IPS-NIHi7 (cell line): ENCODE results near the gene KCNK15.
A peak's percentile ranks its signal among the peaks of the same experiment; 100 is the strongest.

Experiments used
- DNase-seq: peaks from one replicate; pipeline ENCODE4 v3.0.0; 2012; ENCODE audit warnings: mixed read lengths; ENCODE audit errors: extremely low spot score

The KCNK15 gene

DNA sequence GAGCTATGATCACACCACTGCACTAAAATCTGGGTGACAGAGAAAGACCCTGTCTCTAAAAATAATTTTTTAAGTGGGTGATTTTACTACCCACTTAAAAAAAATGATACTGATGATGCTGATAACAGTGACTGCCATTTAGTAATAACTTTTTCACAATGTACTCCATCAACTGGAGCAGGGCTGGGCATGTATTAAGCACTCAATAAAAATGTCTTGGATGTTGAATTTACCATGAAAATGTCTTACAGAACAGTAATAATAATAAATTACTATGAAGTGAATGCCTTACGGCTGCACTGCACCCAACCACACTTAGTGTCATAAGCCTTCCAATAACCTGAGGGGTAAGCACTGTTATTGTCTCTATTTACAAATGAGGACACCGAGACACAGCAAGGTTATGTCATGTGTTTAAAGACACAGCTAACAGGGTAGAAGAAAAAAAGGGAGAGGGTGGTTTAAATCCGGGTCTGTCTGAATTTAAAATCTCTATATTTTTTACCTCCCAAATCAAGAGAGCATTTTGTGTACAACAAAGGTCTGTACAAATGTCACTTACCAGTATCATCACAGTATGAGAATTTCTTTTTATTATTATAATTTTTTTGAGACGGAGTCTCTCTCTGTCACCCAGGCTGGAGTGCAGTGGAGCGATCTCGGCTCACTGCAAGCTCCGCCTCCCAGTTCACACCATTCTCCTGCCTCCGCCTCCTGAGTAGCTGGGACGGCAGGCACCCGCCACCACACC, 43.2 kb downstream of the KCNK15 start:
- no peak for DNase-seq

DNA sequence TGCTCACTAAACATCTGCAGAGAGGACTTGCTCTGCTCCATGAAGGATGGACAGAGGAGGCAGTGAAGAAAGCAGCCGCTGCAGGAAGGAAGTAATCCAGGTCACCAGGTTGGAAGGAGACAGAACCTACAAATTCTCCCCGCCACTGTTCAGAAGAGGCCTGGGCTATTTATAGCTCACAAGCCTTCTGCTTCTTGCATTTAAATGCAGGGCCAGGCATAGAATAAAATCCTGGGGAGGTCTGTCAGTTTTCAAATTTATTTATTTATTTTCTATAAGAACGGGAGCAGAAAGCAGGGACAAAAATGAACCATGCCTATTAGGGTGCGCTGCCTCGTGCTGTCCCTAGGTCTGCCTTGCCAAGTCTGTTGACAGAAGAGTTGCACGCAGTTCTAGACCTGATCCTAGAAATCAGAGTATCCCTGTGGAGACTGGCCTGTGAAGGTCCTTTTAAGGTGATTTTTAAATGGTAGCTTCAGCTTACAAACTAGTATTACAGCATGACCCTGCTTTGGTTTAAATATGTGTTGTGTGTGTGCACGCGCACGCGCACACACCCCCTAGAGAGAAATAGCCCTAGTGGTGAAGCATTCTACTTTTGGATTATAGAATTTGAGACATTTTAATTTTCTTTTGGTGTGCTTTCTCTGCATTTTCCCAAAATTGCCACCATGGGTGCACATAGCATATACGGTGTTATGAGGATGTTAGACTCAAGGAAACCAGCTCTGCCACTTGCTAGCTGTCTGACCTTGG, 45.2 kb downstream of the KCNK15 start:
- DNase-seq = no peak

DNA sequence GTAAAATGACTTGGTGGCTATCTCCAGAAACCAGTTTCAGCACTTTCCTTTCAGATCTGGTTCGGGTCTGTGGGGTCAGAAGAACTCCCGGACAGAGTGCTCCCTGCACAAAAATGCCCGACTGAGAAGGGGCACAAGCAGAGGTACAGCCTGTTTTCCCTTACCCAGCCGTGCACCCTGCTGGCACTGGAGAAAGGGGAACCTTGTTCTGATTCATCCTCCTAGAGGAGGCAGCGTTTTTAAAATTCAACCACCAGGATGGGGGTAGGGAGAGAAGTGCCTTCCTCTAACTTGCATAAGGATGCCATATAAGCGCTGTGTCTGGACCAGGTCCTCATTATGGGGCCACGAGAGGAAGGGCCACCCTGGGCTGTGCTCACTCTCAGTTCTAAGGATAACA, 47.1 kb downstream of the KCNK15 start:
- DNase-seq = no peak

DNA sequence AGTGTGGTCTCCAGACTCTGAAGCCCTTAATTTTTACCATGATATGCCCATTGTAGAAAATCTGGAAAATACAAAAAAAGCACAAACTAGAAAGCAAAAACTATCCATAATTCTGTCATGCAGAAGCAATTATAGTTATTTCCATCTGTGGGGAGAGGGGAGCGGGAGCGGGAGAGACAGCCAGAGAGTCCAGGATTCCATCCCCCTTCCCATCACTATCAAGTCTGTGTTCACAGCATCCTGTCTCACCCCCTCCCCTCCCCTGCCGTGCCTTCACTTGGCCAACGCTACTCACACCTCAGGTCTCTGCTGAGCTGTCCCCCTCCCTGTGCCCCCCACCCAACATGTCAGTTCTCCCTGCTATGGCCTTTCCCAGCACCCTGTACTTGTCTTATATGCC, 50.2 kb downstream of the KCNK15 start:
- no peak for DNase-seq

DNA sequence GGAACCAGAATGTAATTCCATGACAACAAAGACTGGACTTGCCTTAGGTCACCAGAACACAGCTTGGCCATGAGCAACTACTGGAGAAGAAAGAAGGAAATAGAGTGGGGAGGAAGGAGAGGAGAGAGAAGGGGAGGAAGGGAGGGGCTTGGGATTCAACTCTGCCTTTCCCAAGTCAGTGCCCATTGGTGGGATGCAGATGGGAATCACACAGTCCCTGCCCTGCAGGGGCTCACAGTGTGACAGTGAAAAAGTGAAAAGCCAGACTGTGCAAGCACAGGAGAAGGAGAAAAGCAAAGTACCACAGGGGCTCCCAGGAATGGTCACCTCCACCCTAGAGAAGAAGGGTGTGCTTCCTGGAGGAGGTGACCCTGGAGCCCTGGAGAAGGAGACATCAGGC, 50.6 kb downstream of the KCNK15 start:
- DNase-seq = no peak

DNA sequence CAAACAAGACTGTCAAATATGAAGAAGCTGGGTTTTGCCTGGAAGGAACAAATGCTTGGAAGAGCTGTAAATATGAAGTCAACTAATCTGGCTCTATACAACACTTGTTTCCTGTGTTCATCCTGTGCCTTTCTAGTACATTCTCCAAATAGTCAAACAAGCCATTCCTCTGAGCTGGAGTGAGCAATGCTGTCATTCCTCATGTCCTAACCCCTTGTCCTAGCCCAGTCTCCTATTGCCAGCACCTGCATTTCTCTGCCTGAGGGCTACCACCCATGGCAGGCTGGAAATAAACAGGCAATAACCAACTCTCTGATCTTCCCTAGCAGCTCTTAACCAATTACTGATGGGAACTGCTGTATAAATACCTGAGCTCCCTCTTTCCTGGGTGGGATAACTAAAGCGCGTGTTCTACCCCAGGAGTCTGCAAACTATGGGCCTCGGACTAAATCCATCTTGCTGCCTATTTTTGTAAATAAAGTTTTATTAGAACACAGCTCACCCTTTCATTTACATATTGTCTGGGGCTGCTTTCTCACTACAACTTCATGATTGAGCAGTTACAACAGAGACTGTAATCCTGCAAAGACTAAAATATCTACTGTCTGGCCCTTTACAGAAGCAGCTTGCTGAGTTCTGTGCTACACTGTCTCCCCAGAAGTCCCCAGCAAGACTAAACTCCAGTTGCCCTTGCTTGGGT, 51.2 kb downstream of the KCNK15 start:
- no peak for DNase-seq

DNA sequence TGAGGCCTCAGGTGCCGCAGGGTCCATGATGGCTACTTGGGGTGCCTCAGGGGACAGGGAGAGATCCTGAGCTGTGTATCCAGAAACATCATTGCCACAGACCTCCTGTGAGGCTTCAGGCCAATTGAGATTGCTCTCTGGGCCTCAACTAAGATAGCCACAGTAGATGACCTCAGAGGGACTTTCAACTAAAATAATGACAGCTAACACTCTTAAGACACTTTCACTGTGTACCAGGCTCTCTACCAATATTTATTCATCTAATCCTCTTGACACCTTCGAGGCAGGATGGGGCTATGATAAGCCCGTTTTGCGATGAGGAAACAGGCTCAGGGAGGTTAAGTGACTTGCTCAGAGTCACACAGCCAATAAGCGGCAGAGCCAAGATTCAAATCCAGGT, 54.0 kb downstream of the KCNK15 start:
- no peak for DNase-seq

DNA sequence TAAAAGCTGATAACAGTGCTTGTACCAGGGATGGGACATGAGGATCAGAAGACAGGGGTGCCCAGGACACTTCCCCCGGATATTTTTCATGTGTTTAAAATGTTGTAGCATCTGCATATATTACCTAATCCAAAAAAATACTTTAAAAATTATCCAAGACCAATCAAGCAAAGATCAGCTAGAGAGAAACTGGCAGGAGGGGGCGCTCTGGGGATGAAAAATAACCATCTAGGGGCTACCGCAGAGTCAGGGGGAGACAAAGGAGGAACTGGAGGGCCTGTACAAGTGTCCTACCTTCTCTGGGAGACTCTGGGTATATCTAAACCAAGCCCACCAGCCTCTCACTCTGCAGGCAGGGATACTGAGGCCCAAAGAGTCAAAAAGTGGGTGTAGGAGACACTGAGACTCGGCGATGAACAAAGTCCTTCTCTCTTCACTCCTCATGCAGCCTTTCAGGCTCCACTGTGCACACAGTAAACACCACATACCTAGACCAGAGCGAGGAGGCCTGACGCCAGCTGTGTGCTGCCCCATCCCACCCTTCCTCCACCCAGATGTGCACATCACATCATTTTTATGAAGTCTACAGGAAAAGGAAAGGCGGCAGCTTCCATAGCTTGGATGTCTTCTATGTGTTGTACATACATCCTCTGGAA, 54.9 kb downstream of the KCNK15 start:
- DNase-seq = peak; percentile 58
